NCI-H128 (cell line): ENCODE results near the gene ULK1.
"Not testable (repeated sequence)": the region's sequence is repeated elsewhere in the genome, so short reads cannot be mapped to it uniquely, and the experiment has no call there.

Source experiments
- DNase-seq: peaks from one replicate; lab custom pipeline; 2025; ENCODE audit not compliant: unreplicated experiment; lab: John Stamatoyannopoulos, UW

ULK1 gene

DNA sequence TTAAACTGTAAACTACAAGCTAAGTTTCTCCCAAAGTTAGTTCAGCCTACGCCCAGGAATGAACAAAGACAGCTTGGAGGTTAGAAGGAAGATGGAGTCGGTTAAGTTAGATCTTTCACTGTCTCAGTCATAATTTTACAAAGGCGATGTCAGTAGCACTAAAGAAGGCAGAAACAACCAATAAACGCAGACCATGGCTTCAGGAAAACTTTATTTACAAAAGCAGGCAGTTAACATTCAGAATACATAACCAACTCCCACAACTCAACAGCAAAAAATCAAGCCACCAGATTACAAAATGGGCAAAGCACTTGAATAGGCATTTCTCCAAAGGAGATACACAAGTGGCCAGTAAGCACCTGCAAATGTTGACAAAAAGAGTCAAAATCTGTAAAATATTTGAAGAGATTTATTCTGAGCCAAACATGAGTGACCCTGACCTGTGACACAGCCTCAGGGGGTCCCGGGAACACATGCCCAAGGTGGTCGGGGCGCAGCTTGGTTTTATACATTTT, 8.8 kb upstream of the ULK1 start:
- no peak for DNase-seq

DNA sequence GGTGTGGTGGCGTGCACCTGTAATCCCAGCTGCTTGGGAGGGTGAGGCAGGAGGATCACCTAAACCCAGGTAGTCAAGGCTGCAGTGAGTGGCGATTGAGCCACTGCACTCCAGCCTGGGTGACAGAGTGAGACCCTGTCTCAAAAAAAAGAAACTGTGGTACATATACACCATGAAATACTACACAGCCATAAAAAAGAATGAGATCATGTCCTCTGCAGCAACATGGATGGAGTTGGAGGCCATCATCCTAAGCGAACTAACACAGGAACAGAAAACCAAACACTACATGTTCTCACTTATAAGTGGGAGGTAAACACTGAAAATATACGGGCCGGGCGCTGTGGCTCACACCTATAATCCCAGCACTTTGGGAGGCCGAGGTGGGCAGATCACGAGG, 2.7 kb upstream of the ULK1 start:
- not testable (repeated sequence) for DNase-seq

DNA sequence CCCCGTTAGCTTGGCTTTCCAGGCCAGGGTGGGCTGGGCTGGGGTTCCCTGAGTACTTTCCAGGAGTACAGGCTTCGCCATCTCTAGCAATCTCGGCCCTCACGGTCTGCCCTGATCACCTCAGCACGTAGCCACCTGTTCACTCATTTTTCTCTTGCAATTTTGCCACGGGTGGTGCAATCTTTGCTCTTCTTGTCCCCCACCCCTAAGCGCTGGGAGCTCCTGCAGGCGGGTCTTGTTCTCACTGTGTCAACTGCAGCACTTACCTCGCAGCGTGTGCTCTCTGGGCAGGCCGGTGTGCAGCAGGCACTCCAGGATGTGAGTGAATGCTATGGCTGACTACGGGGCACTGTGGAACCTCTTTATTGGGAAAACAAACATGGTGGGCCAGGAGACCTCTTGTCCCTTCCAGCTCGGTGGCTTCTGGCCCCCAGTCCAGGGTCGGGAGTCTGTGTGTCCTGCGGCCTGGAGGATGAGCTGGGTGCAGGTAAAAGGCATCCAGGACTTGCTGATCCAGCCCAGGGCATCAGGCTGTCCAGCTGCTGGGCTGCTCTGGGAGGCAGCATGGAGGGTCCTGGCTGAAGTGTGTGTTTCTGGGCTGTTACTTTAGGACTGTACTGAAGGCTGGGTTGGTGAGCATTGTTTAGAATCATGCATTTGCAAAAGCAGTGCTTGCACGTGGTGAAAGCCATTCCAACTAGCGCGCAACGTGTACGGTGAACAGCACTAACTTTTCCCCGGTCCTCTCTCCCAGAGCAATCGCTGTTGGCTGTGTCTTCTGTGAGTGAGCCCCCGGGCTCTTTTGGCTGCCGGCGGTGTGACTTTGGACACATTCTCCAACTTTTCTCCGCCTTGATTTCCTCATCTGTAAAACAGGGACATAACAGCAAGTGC, 1.5 kb upstream of the ULK1 start:
- no peak for DNase-seq

DNA sequence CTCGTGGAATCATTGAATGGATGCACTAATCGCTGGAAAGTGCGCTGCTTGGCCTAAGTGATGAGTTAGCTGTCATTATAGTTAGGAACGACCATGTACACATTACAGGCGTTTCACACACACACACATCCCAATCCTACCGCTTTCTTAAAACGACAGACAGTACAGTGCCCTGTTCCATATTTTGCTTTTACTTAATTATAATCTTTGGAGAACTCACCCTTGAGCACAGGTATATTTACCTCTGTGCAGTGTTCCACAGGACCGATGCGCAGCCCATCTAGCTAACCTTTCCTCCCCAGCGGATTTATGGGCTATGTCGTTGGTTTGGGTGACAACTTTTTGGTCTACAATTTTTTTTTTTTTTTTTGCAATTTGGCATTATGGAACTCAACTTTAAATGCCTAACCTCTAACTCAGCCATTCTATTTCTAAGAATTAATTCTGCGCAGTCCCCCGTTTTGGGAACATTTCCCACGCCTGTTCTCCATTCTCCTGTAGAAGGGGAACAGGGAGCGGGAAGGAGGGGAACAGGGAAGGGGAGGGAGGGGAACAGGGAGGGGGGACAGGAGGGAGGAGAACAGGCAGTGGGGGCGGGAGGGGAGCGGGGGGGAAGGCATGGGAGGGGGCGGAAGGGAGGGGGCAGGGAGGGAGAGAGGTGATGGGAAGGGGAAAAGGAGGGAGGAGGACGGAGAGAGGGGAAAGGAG, 663 bp upstream of the ULK1 start:
- DNase-seq: no peak

DNA sequence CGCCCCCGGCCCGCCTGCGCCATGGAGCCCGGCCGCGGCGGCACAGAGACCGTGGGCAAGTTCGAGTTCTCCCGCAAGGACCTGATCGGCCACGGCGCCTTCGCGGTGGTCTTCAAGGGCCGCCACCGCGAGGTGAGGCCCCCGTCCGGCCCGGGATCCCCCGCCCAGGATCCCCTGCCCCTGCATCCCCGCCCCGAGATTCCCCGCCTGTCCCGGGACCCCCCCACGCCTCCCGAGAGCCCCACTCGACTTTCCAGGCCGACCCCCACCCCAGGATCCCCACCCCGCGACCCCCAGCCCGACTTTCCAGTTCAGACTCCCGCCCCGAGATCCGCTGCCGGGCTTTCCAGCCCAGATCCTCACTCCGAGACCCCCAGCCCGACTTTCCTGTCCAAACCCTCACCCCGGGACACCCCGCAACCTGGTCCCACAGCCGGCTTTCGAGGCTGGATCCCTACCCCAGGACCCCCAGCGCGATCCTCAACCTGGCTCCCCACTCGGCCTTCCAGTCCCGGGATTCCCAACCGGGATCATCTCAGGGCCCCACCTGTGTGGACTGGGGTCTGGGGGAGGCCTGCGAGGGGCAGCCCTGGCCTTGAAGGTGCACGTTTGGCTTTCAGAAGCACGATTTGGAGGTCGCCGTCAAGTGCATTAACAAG, 688 bp downstream of the ULK1 start:
- DNase-seq: no peak

DNA sequence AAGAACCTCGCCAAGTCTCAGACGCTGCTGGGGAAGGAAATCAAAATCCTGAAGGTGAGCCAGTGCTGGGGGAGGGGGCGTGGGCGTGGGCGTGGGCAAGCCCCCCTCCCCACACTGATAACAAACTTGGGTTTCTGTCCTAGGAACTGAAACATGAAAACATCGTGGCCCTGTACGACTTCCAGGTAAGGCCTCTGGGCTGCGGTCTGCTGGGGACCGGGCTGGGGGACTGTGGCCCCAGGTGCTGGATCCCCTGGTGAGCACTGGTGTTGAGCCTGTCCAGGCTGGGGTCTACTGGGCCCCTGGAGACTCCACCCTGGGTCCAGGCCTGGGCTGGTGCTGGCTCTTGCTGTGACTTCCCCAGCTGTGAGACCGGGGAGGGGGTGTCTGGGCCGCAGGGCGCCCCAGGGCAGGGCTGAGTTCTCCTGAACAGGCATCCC, 1.2 kb downstream of the ULK1 start:
- no peak for DNase-seq

DNA sequence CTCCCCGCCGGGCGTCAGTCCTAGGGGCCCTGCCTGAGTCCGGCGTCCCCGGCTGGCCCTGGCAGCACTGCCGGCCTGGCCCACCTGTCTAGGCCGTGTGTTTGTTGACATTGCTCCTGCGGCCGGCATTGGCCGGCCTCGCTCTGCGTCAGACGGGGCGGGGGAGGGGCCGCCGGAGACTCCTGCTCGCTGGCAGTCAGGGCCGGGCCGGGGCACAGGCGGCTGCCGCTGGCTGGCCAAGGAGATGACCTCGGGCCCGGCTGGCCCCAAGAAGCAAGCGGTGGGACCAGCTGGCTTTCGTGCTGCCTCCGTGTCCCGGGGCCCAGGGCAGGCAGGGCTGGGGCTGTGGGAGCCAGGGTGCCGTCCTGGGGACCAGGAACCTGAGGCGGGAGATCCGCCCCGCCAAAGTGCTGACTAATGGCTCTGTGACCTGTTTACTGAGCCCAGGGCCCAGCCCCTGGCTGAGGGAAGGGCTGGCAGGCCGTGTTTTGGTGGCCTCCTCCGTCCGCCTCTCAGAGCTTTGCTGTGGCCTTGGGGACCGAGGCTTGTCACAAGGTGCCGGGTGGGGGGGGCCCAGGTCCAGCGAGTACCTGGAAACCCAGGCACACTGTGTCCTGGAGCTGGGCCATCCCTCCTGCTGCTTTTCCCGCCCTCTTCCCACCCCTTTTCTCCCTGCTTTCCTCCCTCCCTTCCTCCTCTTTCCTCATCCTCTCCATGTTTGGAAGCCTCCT, 1.8 kb downstream of the ULK1 start:
- peak; percentile 17 for DNase-seq

DNA sequence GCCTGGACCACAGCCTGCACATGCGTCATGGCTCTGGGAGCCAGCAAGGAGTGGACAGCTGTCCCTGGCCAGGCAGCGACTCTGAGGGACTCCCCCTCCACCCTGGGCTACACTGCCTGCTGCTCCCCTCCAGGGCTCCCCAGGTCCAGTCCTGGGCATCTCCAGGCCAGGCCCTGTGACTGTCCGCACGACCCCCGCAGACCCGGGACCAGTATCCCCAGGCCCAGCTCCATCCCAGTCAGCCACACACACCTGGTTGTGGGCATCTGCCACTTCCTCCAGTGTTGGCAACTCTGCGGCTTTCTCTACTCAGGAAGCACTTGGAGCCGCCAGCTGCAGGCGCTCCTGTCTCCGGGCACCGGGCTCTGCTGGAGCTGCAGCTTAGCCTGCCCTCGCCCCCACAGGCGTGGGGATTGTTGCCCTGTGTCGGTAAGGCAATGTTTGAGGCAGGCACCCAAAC, 2.4 kb downstream of the ULK1 start:
- DNase-seq: no peak

DNA sequence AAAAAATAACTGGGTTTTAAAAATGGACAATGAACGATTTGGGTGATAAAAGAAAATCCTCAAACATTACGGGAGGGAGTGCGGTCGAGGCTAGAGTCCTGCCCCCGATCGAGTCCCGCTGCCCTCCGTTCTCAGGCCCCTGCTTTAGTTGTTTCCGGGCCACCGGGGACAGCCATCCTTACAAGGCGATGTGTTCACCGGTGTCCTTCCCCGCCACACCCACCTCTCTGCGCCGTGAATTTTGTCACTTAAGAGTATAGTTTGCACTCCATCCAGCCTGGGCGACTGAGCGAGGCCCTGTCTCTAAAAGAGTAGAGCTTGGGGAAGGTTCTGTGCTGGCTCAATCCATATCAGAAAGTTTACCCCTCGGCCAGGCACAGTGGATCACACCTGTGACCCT, 2.9 kb downstream of the ULK1 start:
- no peak for DNase-seq

DNA sequence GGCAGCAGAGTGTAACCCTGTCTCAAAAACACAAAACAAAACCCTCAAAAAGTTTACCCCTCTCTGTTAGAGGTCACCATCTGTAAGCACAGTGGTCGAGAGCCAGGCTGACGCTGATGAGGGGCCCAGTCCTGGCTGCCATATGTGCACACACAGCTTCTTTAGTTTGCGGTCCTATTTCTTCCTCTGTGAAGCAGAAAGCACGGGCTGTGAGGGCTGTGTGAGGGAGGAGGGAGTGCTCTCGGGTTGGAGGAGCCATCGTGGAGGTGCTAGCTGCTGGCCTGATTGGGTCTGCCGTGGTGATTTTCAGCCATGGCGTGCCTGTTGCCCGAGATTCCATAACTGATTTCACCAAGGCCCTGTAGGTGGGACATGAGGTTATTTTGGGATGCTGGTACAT, 3.5 kb downstream of the ULK1 start:
- DNase-seq: no peak

DNA sequence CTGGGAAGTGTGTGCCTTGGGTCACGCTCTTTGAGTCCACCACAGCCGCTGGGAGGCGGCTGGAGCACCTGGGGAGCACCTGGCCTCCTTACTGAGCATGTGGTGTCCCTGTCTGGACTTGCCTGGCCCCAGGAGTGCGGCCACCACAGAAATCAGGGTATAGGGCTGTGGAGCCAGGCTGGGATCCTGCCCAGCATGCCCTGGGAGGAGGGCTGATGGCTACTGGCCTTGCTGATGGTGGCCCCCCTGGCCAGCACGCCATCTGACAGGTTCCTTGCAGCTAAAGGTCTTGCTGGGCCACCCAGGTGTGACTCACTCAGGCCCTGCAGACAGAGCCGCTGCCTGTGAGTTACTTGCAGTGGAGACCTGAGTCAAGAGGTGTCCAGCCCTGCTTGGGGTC, 6.0 kb downstream of the ULK1 start:
- DNase-seq: no peak

DNA sequence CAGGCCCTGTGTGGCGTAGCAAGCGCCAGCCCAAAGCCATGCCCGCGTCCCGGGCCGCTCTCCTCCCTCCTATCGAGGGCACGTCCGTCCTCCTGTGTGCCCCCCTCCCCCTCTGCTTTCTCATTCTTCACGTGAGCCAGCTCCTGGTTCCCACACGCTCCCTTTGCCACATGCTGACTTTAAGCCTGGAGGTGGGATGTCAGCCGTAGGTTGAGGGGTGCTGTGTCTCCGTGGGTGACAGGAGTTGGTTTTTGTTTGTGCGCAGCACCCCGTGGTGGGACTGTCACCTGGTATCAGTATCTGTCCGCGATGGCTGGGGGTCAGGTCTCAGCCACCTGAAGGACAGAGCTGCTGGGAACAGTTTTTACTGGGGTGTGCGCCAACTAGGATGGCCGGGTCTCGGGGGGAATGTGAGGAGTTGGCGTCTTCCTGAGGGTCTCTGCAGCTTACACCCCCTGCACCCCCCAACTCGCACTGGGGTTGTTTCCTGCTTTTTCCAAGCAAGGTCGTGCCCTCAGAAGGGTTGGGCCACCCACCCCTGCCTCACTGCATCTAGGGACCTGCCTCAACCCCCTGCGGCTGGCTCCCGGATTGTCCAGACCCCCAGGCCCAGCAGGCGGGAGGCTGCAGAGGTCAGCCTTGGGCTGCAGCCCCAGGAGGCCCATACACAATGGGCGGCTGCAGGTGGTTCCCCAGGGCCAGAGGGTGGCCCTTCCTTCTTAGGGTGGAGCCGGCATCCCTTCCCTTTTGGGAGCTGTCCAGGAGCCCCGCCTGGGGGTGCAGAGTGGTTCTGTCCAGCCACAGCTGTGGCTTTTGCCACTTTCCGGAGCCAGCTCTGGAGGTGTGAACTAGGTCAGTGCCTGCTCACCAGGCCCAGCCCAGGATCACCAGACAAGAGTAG, 7.3 kb downstream of the ULK1 start:
- DNase-seq: no peak

DNA sequence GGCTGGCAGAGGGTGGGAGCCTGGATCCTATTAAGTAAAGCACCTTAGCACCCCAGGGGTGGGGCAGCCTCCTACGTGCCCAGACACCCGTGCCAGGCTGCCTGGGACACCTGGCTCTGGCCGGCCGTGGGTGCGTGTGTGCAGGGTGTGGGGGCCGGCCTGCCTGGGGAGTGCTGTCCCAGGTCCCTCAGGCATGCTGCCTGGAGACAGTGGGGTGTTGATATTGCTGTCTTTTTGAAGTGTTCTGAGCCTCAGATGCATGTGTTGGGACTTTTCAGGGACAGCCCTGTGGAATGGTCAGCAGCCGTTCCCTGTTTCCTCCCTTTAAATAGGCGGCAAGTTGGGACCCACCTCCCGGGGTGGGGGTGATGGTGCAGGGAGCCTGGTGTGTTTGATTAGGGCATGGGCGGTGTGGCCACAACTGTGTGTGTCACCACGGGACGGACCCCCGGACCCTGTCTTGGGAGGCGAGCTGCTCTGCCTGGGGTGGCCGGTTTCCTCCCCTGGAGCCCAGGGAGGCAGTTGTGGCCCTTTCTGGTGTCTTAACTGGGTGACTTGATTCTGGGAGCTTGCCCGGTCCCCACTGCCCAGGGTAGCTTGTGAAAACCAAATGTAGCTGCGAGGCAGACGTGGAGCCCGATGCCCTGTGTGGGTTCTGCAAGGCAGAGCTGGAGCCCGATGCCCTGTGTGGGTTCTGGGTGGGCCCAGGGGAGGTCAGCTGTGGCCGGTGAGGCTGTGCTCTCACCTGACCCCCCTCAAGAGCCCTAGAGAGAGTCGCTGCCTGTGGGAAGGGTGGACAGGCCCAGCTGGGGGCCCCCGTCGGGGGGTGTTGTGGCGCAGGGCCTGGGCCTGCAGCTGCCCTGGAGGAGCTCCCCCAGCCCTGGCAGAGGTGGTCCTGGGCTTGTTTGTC, 8.2 kb downstream of the ULK1 start:
- DNase-seq: no peak

DNA sequence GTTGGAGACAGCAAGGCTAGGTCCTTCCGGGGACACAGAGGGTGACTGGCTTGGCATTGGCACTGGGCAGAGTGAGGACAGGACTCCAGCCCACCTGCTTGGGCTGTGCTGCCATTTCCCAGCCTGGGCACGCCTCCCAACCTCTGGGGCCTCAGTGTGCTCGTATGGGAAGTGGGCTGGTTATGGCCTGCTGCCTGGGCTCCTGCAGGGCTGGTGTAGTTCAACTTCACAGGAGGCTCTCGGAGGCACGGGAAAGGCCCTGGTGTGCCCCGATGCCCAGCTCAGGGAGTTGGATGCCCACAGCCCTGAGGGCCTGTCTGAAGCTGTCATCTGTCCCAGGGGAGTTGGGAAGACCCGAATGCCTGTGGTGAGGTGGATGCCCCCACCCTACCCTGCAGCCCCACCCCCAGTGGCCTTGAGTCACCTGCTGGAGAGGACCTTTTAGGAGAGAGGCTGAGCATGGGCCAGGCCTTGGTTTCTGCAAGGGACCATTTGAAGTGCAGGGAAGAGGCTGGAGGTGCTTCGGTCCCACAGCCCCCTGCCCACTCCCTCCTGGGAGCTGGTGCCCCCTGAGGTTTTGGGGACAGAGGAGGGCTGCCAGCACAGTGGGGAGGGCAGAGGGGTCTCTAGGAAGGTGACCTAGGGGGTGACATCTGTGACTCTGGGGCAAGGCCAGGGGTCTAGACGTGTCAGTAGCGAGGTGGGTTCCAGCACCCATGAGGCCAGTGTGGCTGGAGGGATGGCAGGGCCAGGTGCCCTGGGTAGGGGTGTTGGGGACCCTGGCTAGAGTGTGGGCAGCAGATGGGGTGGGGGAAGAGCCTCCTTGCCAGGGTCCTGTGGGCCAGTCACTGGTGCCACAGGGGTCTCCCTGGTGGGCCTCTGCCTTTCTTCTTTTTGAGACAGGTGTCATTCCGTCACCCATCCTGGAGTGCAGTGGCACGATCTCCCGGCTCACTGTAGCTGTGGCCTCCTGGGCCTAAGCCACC, 9.1 kb downstream of the ULK1 start:
- no peak for DNase-seq

DNA sequence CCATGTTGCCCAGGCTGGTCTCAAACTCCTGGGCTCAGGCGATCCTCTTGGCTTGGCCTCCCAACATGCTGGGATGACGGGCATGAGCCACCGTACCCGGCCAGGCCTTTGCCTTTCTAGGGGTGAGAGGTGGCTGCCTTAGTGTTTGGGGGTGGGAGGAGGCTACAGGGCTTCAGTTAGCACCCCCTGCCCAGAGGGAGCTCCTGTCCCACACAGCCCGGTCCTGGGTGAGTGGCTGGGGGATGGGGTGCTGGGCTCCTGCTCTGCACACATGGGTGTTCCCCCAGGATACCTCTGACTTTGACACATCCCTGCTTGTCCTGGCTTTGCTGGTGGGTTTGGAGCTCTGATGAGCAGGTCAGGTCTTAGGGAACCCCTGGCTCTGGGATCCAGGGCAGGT, 9.9 kb downstream of the ULK1 start:
- DNase-seq: no peak

DNA sequence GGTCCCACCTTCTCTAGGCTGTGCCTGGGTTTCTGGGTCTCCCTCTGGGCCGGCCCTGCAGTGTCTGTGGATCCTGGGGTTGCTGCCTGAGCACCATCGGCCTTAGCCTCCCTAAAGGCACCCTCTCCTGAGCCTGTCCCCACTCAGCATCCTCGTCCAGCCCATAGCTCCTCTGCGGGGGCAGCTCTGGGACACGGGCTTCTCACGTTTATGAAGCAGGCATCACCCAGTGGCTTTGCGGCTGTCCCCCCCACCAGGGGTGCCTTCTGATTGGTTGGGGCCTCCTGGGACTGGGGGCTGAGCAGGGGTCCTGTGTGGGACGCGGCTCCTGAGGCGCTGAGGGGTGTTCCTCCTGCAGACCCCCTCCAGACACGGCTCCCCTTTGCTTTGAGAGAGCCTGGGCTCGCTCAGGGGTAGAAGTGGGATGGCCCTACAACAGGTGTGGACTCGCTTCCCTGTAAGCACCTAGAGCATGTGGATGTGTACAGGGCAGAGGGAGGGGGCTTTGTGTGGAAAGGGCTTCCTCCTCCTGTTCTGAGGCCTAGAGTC, 10.7 kb downstream of the ULK1 start:
- DNase-seq: no peak

DNA sequence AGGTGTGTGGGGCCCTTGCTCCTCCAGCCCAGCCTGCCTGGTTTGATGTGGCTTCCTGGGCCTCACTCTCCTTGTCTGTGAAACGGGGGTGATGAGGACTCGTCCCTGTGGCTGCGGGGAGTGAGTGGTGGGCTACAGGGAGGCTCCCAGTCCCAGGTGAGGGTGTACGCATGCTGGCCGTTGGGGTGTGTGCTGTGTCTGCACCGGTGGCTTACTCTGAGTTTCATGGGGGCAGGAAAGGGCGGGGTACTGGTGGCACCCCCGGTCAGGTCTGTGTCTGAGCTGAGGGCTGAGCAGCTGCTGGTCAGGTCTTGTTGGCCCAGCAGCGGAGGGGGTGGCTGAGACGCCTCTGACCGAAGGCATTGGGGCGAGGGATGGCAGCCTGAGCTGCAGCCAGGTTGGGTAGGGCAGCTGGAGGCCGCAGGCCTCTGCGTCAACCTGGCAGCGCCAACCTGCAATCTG, 11.2 kb downstream of the ULK1 start:
- DNase-seq: no peak
